Motor neuron (in vitro differentiated cells): ENCODE results near the gene MRM3. TPM values are rescaled to one million over a fixed set of nuclear protein-coding genes. Genes with fewer than 3 reads are reported as not detected.

Experiments
- total RNA-seq, 8 experiments: library from RNA; unstranded; fragments of 300-600 nt; gene quantifications; 2 replicates each; pipeline versions ENCODE4 v1.2.3 to v1.2.4, GENCODE V29; 2022

The MRM3 gene
- total RNA-seq, 8 experiments from 2014 or later: 13.4 to 30.6 (median 20.9) TPM

Other genes with a start within 250 kb of the MRM3 start
- gene VPS53, start 67.5 kb upstream of the MRM3 start, total RNA-seq: 10 to 100 TPM; 15.3 to 49.2 (median 21.9) TPM
- gene TLCD3A, start 49.8 kb upstream of the MRM3 start, total RNA-seq: 10 to 100 TPM in 5 of 8 experiments, 1 to 10 TPM in 3; 7.6 to 22.7 (median 11.5) TPM
- gene GEMIN4, start 30.1 kb upstream of the MRM3 start, total RNA-seq: 10 to 100 TPM in 6 of 8 experiments, 1 to 10 TPM in 2; 8.6 to 27.9 (median 12.6) TPM
- 10 to 100 TPM; 50.8 to 90.4 (median 60.2) TPM for gene GLOD4, start 73 bp upstream of the MRM3 start, total RNA-seq
- gene NXN, start 197.4 kb downstream of the MRM3 start, total RNA-seq: 10 to 100 TPM in 5 of 8 experiments, 1 to 10 TPM in 3; 1.0 to 66.4 (median 22.6) TPM
- 10 to 100 TPM in 6 of 8 experiments, 1 to 10 TPM in 2; 8.2 to 19.8 (median 14.2) TPM for gene TIMM22, start 214.8 kb downstream of the MRM3 start, total RNA-seq